Astrocyte (in vitro differentiated cells and primary cell): ENCODE measurements around the gene FGF23. TPM values are rescaled to one million over a fixed set of nuclear protein-coding genes. Genes with fewer than 3 reads are reported as not detected.

Experiments
- DNase-seq: peaks from one replicate; pipeline ENCODE4 v3.0.0-alpha.2; 2010; ENCODE audit warnings: low read depth
- FAIRE-seq: peaks from 2 replicates; lab custom pipeline; 2011; peaks lifted over from hg19 to GRCh38; lab: Jason Lieb, UNC
- H2AFZ ChIP-seq: 2 replicates; pipeline ENCODE4 v1.6.0; 2012; ENCODE audit warnings: low read depth, low read length, inconsistent platforms
- H3K27ac ChIP-seq: 2 replicates; pipeline ENCODE4 v1.5.1; 2011; ENCODE audit warnings: low read depth, low read length, inconsistent platforms
- H3K27me3 ChIP-seq: 2 replicates; pipeline ENCODE4 v1.6.0; 2011; ENCODE audit warnings: low read length, inconsistent platforms; ENCODE audit not compliant: insufficient read depth
- H3K36me3 ChIP-seq: 2 replicates; pipeline ENCODE4 v1.5.1; 2011; ENCODE audit warnings: low read length, inconsistent platforms; ENCODE audit not compliant: insufficient read depth
- H3K4me1 ChIP-seq: 2 replicates; pipeline ENCODE4 v1.5.1; 2011; ENCODE audit warnings: low read length, inconsistent platforms; ENCODE audit not compliant: insufficient read depth
- H3K4me2 ChIP-seq: 2 replicates; pipeline ENCODE4 v1.6.0; 2012; ENCODE audit warnings: low read length, inconsistent platforms
- H3K4me3 ChIP-seq: 2 replicates; pipeline ENCODE4 v1.5.1; 2011; ENCODE audit warnings: low read depth, mild to moderate bottlenecking, low read length, inconsistent platforms; ENCODE audit not compliant: insufficient read depth
- H3K79me2 ChIP-seq: 2 replicates; pipeline ENCODE4 v1.6.0; 2012; ENCODE audit warnings: mild to moderate bottlenecking, low read length, inconsistent platforms; ENCODE audit not compliant: insufficient read depth
- H3K9ac ChIP-seq: 2 replicates; pipeline ENCODE4 v1.6.0; 2012; ENCODE audit warnings: mild to moderate bottlenecking, low read length, inconsistent platforms
- H3K9me3 ChIP-seq: 2 replicates; pipeline ENCODE4 v1.5.1; 2012; ENCODE audit warnings: low read depth, mild to moderate bottlenecking, low read length, inconsistent platforms; ENCODE audit not compliant: insufficient read depth
- H4K20me1 ChIP-seq: 2 replicates; pipeline ENCODE4 v1.6.0; 2012; ENCODE audit warnings: low read length, inconsistent platforms; ENCODE audit not compliant: insufficient read depth
- H3K27ac Mint-ChIP-seq: one replicate; pipeline ENCODE4 v1.8.0; 2021; ENCODE audit warnings: mild to moderate bottlenecking, mixed read lengths; ENCODE audit not compliant: unreplicated experiment
- H3K27me3 Mint-ChIP-seq: one replicate; pipeline ENCODE4 v1.8.0; 2021; ENCODE audit warnings: low read depth, mixed read lengths; ENCODE audit not compliant: unreplicated experiment
- H3K36me3 Mint-ChIP-seq: one replicate; pipeline ENCODE4 v1.8.0; 2021; ENCODE audit warnings: low read depth, mixed read lengths; ENCODE audit not compliant: unreplicated experiment
- H3K4me1 Mint-ChIP-seq: one replicate; pipeline ENCODE4 v1.8.0; 2021; ENCODE audit warnings: low read depth, mixed read lengths; ENCODE audit not compliant: unreplicated experiment
- H3K4me3 Mint-ChIP-seq: one replicate; pipeline ENCODE4 v1.8.0; 2021; ENCODE audit warnings: mild to moderate bottlenecking, moderate library complexity, mixed read lengths; ENCODE audit not compliant: unreplicated experiment
- H3K9me3 Mint-ChIP-seq: one replicate; pipeline ENCODE4 v1.8.0; 2021; ENCODE audit warnings: mild to moderate bottlenecking, mixed read lengths; ENCODE audit not compliant: unreplicated experiment
- CTCF ChIP-seq: IDR thresholded peaks from 2 replicates; pipeline ENCODE4 v1.5.1; 2011; ENCODE audit warnings: low read depth, mild to moderate bottlenecking, inconsistent platforms, low read length, moderate library complexity; ENCODE audit not compliant: insufficient read depth
- EZH2 ChIP-seq: IDR thresholded peaks from 2 replicates; pipeline ENCODE4 v1.6.1; 2012; ENCODE audit warnings: mild to moderate bottlenecking, low read length, inconsistent platforms; ENCODE audit not compliant: insufficient read depth
- total RNA-seq: library from RNA; stranded (reverse); gene quantifications from 2 replicates; pipeline ENCODE4 v1.2.1, GENCODE V29; 2021

The FGF23 gene
- total RNA-seq, 1 donor from 2014 or later = not detected

DNA sequence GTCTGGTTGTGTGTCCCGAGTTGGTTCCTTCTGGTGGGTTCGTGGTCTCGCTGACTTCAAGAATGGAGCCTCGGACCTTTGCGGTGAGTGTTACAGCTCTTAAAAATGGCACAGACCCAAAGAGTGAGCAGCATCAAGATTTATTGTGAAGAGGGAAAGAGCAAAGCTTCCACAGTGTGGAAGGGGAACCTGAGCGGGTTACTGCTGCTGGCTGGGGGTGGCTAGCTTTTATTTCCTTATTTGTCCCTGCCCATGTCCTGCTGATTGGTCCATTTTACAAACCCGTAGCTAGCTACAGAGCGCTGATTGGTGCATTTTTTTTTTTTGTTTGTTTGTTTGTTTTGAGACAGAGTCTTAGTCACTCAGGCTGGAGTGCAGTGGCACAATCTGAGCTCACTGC is 36.8 kb upstream of the FGF23 start:
- Histone ChIP-seq H3K4me2 (no peak overlapping the region), H3K27me3 (peaks cover 14% of the 10 kb centered on the region), H3K27ac (no peak overlapping the region), H3K36me3 (no peaks in the 10 kb centered on the region), H2AFZ (no peak overlapping the region), H3K9me3 (no peaks in the 10 kb centered on the region), H3K79me2 (no peaks in the 10 kb centered on the region), H3K9ac (no peak overlapping the region), H4K20me1 (no peaks in the 10 kb centered on the region), H3K4me3 (no peak overlapping the region), H3K4me1 (no peaks in the 10 kb centered on the region)
- FAIRE-seq = no peak
- Mint-ChIP-seq H3K4me3 (no peak overlapping the region), H3K27me3 (peaks cover 31% of the 10 kb centered on the region), H3K27ac (no peak overlapping the region), H3K4me1 (peaks cover 10% of the 10 kb centered on the region), H3K36me3 (no peaks in the 10 kb centered on the region), H3K9me3 (no peaks in the 10 kb centered on the region)
- no peak for DNase-seq
- TF ChIP-seq EZH2 (no peak), CTCF (no peak)

DNA sequence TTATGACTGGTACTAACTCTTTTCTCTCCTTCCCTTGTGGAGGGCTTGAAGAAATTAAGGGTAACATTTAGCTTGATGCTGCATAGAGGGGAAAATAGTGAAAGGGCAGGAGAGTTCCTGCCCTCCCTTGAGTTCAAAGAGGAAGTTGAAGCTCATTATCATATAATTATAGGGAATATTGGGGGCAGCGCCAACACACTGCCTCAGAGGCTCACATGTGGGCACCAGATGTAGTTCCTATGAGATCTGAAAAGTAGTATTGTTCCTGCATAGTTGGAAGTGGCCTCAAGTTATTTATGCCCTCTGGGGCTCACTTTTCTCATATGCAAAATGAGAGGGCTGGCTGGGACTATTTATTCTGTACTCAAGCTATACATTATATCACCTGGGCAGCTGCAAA is 33.0 kb upstream of the FGF23 start:
- Mint-ChIP-seq H3K36me3 (peaks cover 2% of the 10 kb centered on the region), H3K4me3 (no peak overlapping the region), H3K27ac (no peak overlapping the region), H3K9me3 (no peaks in the 10 kb centered on the region), H3K27me3 (peaks cover 21% of the 10 kb centered on the region), H3K4me1 (peaks cover 10% of the 10 kb centered on the region)
- H3K9ac ChIP-seq = no peak overlapping the region
- no peak overlapping the region for H3K27ac ChIP-seq
- no peak overlapping the region for H2AFZ ChIP-seq
- no peaks in the 10 kb centered on the region for H3K36me3 ChIP-seq
- FAIRE-seq (no peak), DNase-seq (no peak)
- no peaks in the 10 kb centered on the region for H3K79me2 ChIP-seq
- H3K4me1 ChIP-seq = no peaks in the 10 kb centered on the region
- no peaks in the 10 kb centered on the region for H3K9me3 ChIP-seq
- no peaks in the 10 kb centered on the region for H4K20me1 ChIP-seq
- TF ChIP-seq EZH2 (no peak), CTCF (no peak)
- H3K4me2 ChIP-seq = no peak overlapping the region
- H3K27me3 ChIP-seq = peaks cover 10% of the 10 kb centered on the region
- H3K4me3 ChIP-seq = no peak overlapping the region

- no peak overlapping the region for H3K4me3 Mint-ChIP-seq
Observed at GRCh38 chr12:4412056-4412455, 32.5 kb upstream of the FGF23 start.

More at GRCh38 chr12:4412056-4412455, 32.5 kb upstream of the FGF23 start:
- peaks cover 2% of the 10 kb centered on the region for H3K36me3 Mint-ChIP-seq
- Histone ChIP-seq H2AFZ (no peak overlapping the region), H3K4me3 (no peak overlapping the region), H3K4me1 (no peaks in the 10 kb centered on the region), H4K20me1 (no peaks in the 10 kb centered on the region), H3K9ac (no peak overlapping the region), H3K27ac (no peak overlapping the region), H3K4me2 (no peak overlapping the region), H3K9me3 (no peaks in the 10 kb centered on the region), H3K27me3 (peaks cover 6% of the 10 kb centered on the region), H3K79me2 (no peaks in the 10 kb centered on the region), H3K36me3 (no peaks in the 10 kb centered on the region)
- DNase-seq (no peak), FAIRE-seq (no peak)
- TF ChIP-seq EZH2 (no peak), CTCF (no peak)
- H3K4me1 Mint-ChIP-seq = peaks cover 10% of the 10 kb centered on the region
- H3K27ac Mint-ChIP-seq = no peak overlapping the region
- peaks cover 18% of the 10 kb centered on the region for H3K27me3 Mint-ChIP-seq
- no peaks in the 10 kb centered on the region for H3K9me3 Mint-ChIP-seq
